Stimulated activated CD8-positive, alpha-beta memory T cell treated with anti-CD3 and anti-CD28 coated beads, Interleukin-12 subunit alpha, Interleukin-12 subunit beta, amount 100 ng/mL, for 4 hours (primary cell): Measurements from ENCODE around the gene EIF4G3.
"Not testable (repeated sequence)": the region's sequence is repeated elsewhere in the genome, so short reads cannot be mapped to it uniquely, and the experiment has no call there.

Experiments used
- DNase-seq: peaks from one replicate; pipeline ENCODE4 v3.0.0-alpha.2; 2020; ENCODE audit warnings: low read depth

The EIF4G3 gene

GRCh38 chr1:21149855-21150432 lies 26.8 kb downstream of the EIF4G3 start:
- no peak for DNase-seq

- DNase-seq = no peak
Measured at GRCh38 chr1:21149430-21149854, 27.3 kb downstream of the EIF4G3 start.

GRCh38 chr1:21143752-21144151 lies 32.9 kb downstream of the EIF4G3 start:
- no peak for DNase-seq

GRCh38 chr1:21143138-21143537 lies 33.6 kb downstream of the EIF4G3 start:
- DNase-seq = no peak

- no peak for DNase-seq
Measured at GRCh38 chr1:21141030-21141429, 35.7 kb downstream of the EIF4G3 start.

GRCh38 chr1:21139601-21140000 lies 37.1 kb downstream of the EIF4G3 start:
- no peak for DNase-seq

- not testable (repeated sequence) for DNase-seq
Measured at GRCh38 chr1:21136344-21136743, 40.4 kb downstream of the EIF4G3 start.

- DNase-seq = no peak
Measured at GRCh38 chr1:21131200-21131599, 45.5 kb downstream of the EIF4G3 start.

GRCh38 chr1:21129407-21129806 lies 47.3 kb downstream of the EIF4G3 start:
- DNase-seq = no peak

GRCh38 chr1:21126324-21126723 lies 50.4 kb downstream of the EIF4G3 start:
- no peak for DNase-seq

- no peak for DNase-seq
Measured at GRCh38 chr1:21124846-21125245, 51.9 kb downstream of the EIF4G3 start.

- no peak for DNase-seq
Measured at GRCh38 chr1:21123287-21123948, 53.3 kb downstream of the EIF4G3 start.

GRCh38 chr1:21121764-21122471 lies 54.8 kb downstream of the EIF4G3 start:
- no peak for DNase-seq

- DNase-seq = no peak
Measured at GRCh38 chr1:21118167-21118566, 58.5 kb downstream of the EIF4G3 start.

GRCh38 chr1:21117597-21118001 lies 59.1 kb downstream of the EIF4G3 start:
- no peak for DNase-seq

GRCh38 chr1:21117159-21117558 lies 59.5 kb downstream of the EIF4G3 start:
- DNase-seq = no peak

GRCh38 chr1:21115098-21115760 lies 61.5 kb downstream of the EIF4G3 start:
- no peak for DNase-seq

- no peak for DNase-seq
Measured at GRCh38 chr1:21114431-21114830, 62.3 kb downstream of the EIF4G3 start.

GRCh38 chr1:21110163-21110562 lies 66.5 kb downstream of the EIF4G3 start:
- no peak for DNase-seq

- DNase-seq = no peak
Measured at GRCh38 chr1:21106709-21107108, 70.0 kb downstream of the EIF4G3 start.

GRCh38 chr1:21106238-21106637 lies 70.5 kb downstream of the EIF4G3 start:
- DNase-seq = no peak

GRCh38 chr1:21105807-21106206 lies 70.9 kb downstream of the EIF4G3 start:
- DNase-seq = no peak

GRCh38 chr1:21104683-21105082 lies 72.0 kb downstream of the EIF4G3 start:
- DNase-seq = no peak
